ENCODE results near the gene KRTAP7-1. TPM values are rescaled to one million over a fixed set of nuclear protein-coding genes. Genes with fewer than 3 reads are reported as not detected.

Gene KRTAP7-1
- not detected for total RNA-seq

- H3K27me3 Mint-ChIP-seq = peaks cover 8% of the 10 kb centered on the region
- H3K9me3 Mint-ChIP-seq (ENCODE audit: low read depth) = peaks cover 3% of the 10 kb centered on the region
- H3K27ac Mint-ChIP-seq = no peak within 1 kb of the TSS
- CTCF ChIA-PET = interaction anchor here (3.8 kb wide), 1 partner anchor 256 kb away, joined by 28 read pairs; no protein-coding TSS in a partner anchor
- H3K4me1 Mint-ChIP-seq = no peaks in the 10 kb centered on the region
- DNase-seq (no peak), ATAC-seq (no peak)
- no peaks in the 10 kb centered on the region for H3K36me3 Mint-ChIP-seq
- no peak within 1 kb of the TSS for H3K4me3 Mint-ChIP-seq
These were observed at the start of gene KRTAP7-1 for GRCh38 chr21:30829659-30830058. TSS of gene KRTAP7-1 (minus strand) at chr21:30829759. CDS start at chr21:30829698, 61 bp downstream.

GRCh38 chr21:30874526-30874925 is 45.0 kb upstream of the KRTAP7-1 start:
- H3K4me3 Mint-ChIP-seq = no peak overlapping the region
- H3K27me3 Mint-ChIP-seq = peaks cover 4% of the 10 kb centered on the region
- DNase-seq (no peak), ATAC-seq (no peak)
- H3K4me1 Mint-ChIP-seq = no peaks in the 10 kb centered on the region
- H3K27ac Mint-ChIP-seq = no peak overlapping the region
- no peaks in the 10 kb centered on the region for H3K36me3 Mint-ChIP-seq
- CTCF ChIA-PET = interaction anchor here (1.3 kb wide), 1 partner anchor 21 kb away, joined by 3 read pairs; no protein-coding TSS in a partner anchor
- no peaks in the 10 kb centered on the region for H3K9me3 Mint-ChIP-seq (ENCODE audit: low read depth)

- Mint-ChIP-seq H3K27me3 (peaks cover 7% of the 10 kb centered on the region), H3K9me3 (ENCODE audit: low read depth) (no peaks in the 10 kb centered on the region), H3K27ac (no peak overlapping the region), H3K4me1 (no peaks in the 10 kb centered on the region), H3K4me3 (no peak overlapping the region), H3K36me3 (no peaks in the 10 kb centered on the region)
- ATAC-seq (no peak), DNase-seq (no peak)
- CTCF ChIA-PET = interaction anchor here (0.6 kb wide), 1 partner anchor 754 kb away, joined by 3 read pairs; no protein-coding TSS in a partner anchor
These were observed 18.3 kb upstream of the KRTAP7-1 start for GRCh38 chr21:30847627-30848500.

- no peaks in the 10 kb centered on the region for H3K9me3 Mint-ChIP-seq (ENCODE audit: low read depth)
- CTCF ChIA-PET = interaction anchor here (2.0 kb wide), 1 partner anchor 9 kb away, joined by 4 read pairs; no protein-coding TSS in a partner anchor
- H3K27me3 Mint-ChIP-seq = peaks cover 8% of the 10 kb centered on the region
- ATAC-seq (no peak), DNase-seq (no peak)
- H3K36me3 Mint-ChIP-seq = no peaks in the 10 kb centered on the region
- H3K27ac Mint-ChIP-seq = no peak overlapping the region
- H3K4me1 Mint-ChIP-seq = no peaks in the 10 kb centered on the region
- no peak overlapping the region for H3K4me3 Mint-ChIP-seq
These were observed 13.4 kb upstream of the KRTAP7-1 start for GRCh38 chr21:30842990-30843389.

- no peak overlapping the region for H3K4me3 Mint-ChIP-seq
- H3K9me3 Mint-ChIP-seq (ENCODE audit: low read depth) = no peaks in the 10 kb centered on the region
- no peaks in the 10 kb centered on the region for H3K4me1 Mint-ChIP-seq
- no peaks in the 10 kb centered on the region for H3K36me3 Mint-ChIP-seq
- DNase-seq = peak; percentile 52
- H3K27ac Mint-ChIP-seq = no peak overlapping the region
- peaks cover 5% of the 10 kb centered on the region for H3K27me3 Mint-ChIP-seq
- ATAC-seq = peak; percentile 27
- CTCF ChIA-PET = interaction anchor here (0.8 to 1.1 kb wide), 3 partner anchors 19 to 249 kb away, joined by 3 to 5 read pairs (median 3); no protein-coding TSS in a partner anchor
These were observed 9.7 kb upstream of the KRTAP7-1 start for GRCh38 chr21:30839304-30839703.

- DNase-seq (no peak), ATAC-seq (no peak)
- CTCF ChIA-PET = no interaction called here
- no peak overlapping the region for H3K27ac Mint-ChIP-seq
- H3K36me3 Mint-ChIP-seq = no peaks in the 10 kb centered on the region
- no peaks in the 10 kb centered on the region for H3K9me3 Mint-ChIP-seq (ENCODE audit: low read depth)
- H3K27me3 Mint-ChIP-seq = peaks cover 8% of the 10 kb centered on the region
- H3K4me1 Mint-ChIP-seq = no peaks in the 10 kb centered on the region
- H3K4me3 Mint-ChIP-seq = no peak overlapping the region
These were observed 9.0 kb upstream of the KRTAP7-1 start for GRCh38 chr21:30838536-30838935.

GRCh38 chr21:30831194-30831765 is 1.7 kb upstream of the KRTAP7-1 start:
- H3K4me3 Mint-ChIP-seq = no peak overlapping the region
- ATAC-seq (no peak), DNase-seq (peak; percentile 49)
- CTCF ChIA-PET = interaction anchor here (0.7 to 3.8 kb wide), 4 partner anchors 91 to 257 kb away, joined by 3 to 28 read pairs (median 6); no protein-coding TSS in a partner anchor
- H3K9me3 Mint-ChIP-seq (ENCODE audit: low read depth) = peaks cover 3% of the 10 kb centered on the region
- H3K36me3 Mint-ChIP-seq = no peaks in the 10 kb centered on the region
- no peak overlapping the region for H3K27ac Mint-ChIP-seq
- peaks cover 8% of the 10 kb centered on the region for H3K27me3 Mint-ChIP-seq
- no peaks in the 10 kb centered on the region for H3K4me1 Mint-ChIP-seq

- Mint-ChIP-seq H3K4me3 (no peak overlapping the region), H3K27ac (no peak overlapping the region), H3K27me3 (peaks cover 5% of the 10 kb centered on the region), H3K4me1 (peaks cover 2% of the 10 kb centered on the region), H3K9me3 (ENCODE audit: low read depth) (no peaks in the 10 kb centered on the region), H3K36me3 (no peaks in the 10 kb centered on the region)
- DNase-seq (no peak), ATAC-seq (no peak)
- CTCF ChIA-PET = no interaction called here
These were observed 10.5 kb downstream of the KRTAP7-1 start for GRCh38 chr21:30818837-30819610.

- Mint-ChIP-seq H3K36me3 (no peaks in the 10 kb centered on the region), H3K27ac (no peak within 1 kb of the TSS), H3K4me3 (no peak within 1 kb of the TSS), H3K9me3 (ENCODE audit: low read depth) (no peaks in the 10 kb centered on the region), H3K27me3 (peaks cover 3% of the 10 kb centered on the region), H3K4me1 (no peaks in the 10 kb centered on the region)
- no peak for DNase-seq
- ATAC-seq = no peak
- CTCF ChIA-PET = no interaction called here
These were observed 16.4 kb downstream of the KRTAP7-1 start, which contains the start of gene KRTAP8-1 for GRCh38 chr21:30813174-30813573. TSS of gene KRTAP8-1 (minus strand) at chr21:30813274. CDS start at chr21:30813220, 54 bp downstream.

GRCh38 chr21:30800605-30801004 is 29.0 kb downstream of the KRTAP7-1 start:
- ATAC-seq (no peak), DNase-seq (no peak)
- Mint-ChIP-seq H3K4me3 (no peak overlapping the region), H3K9me3 (ENCODE audit: low read depth) (no peaks in the 10 kb centered on the region), H3K4me1 (no peaks in the 10 kb centered on the region), H3K27ac (no peak overlapping the region), H3K36me3 (no peaks in the 10 kb centered on the region), H3K27me3 (no peaks in the 10 kb centered on the region)
- CTCF ChIA-PET = no interaction called here

- Mint-ChIP-seq H3K27ac (no peak overlapping the region), H3K4me3 (no peak overlapping the region), H3K4me1 (no peaks in the 10 kb centered on the region), H3K36me3 (no peaks in the 10 kb centered on the region), H3K27me3 (no peaks in the 10 kb centered on the region), H3K9me3 (ENCODE audit: low read depth) (no peaks in the 10 kb centered on the region)
- CTCF ChIA-PET = no interaction called here
- no peak for ATAC-seq
- DNase-seq = no peak
These were observed 35.8 kb downstream of the KRTAP7-1 start for GRCh38 chr21:30793581-30794314.

- Mint-ChIP-seq H3K4me1 (no peaks in the 10 kb centered on the region), H3K4me3 (no peak overlapping the region), H3K27me3 (no peaks in the 10 kb centered on the region), H3K36me3 (no peaks in the 10 kb centered on the region), H3K9me3 (ENCODE audit: low read depth) (no peaks in the 10 kb centered on the region), H3K27ac (no peak overlapping the region)
- CTCF ChIA-PET = no interaction called here
- DNase-seq (no peak), ATAC-seq (no peak)
These were observed 50.3 kb downstream of the KRTAP7-1 start for GRCh38 chr21:30779249-30779648.

Data from activated CD8-positive, alpha-beta memory T cell treated with anti-CD3 and anti-CD28 coated beads, Interleukin-2, amount 10 ng/mL, durations not matched to agents 7 days and 5 days (primary cell).